Measurements from ENCODE around the gene RESP18.

The RESP18 gene

GRCh38 chr2:219332542-219332941, at the start of gene RESP18:
RESP18 (minus strand) TSS chr2:219332744.
- DNase-seq = no peak

GRCh38 chr2:219381448-219381847, 48.9 kb upstream of the RESP18 start:
- DNase-seq = no peak

- no peak for DNase-seq
Observed at GRCh38 chr2:219380926-219381325, 48.4 kb upstream of the RESP18 start.

DNA sequence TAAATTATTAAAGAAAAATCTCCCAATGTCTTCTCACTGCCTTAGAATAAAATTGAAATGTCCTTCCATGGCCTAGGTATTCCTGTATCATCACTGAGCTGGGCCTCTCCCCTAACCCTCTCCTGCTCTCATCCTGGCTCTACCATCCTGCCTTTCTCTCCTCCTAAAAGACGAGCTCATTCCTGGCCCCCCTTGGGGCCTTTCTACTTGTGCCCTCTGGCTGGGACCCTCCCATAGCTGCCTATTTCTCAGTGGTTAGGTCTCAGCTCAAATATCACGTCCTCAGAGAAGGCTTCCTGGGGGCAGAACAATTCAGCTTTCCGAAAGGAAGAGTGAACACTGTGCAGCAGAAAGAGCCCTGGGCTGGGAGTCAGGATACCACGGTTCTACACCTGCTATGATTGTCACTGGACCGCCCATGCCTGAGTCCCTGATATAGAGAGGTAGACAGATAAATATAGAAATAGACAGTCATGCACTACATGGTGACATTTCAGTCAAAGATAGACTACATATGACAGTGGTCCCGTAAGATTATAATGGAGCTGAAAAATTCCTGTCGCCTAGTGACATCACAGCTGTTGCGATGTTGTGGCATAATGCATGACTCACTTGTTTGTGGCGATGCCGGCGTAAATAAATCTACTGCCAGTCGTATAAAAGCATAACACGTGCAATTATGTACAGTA, 45.8 kb upstream of the RESP18 start:
- DNase-seq = no peak

- no peak for DNase-seq
Observed at GRCh38 chr2:219369447-219369861, 36.9 kb upstream of the RESP18 start.

DNA sequence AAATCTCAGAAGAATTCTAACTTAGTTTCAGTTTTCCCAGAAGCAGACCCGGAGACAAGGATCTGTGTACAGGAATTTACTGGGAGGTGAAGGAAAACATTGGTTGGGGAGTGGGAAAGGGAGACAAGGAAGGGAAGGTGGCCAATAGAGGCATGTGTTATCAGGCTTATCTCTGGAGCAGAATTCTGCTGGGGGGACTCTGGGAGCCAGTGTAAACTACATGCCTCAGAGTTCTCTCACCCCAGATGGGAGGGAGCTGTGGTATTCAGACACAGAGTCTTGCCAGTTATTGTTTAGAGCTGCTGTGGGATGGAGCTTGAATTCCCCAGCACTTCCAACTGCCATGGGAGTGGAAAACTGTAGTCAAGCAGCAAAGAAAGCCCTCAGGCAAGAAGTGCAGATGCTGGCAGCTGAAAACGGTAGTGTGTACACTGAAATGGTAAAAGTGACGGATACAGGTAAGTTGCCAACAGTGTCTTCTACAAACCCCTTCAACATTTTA, 36.2 kb upstream of the RESP18 start:
- DNase-seq = no peak

GRCh38 chr2:219362524-219363164, 30.1 kb upstream of the RESP18 start:
- DNase-seq = no peak

- no peak for DNase-seq
Observed at GRCh38 chr2:219362072-219362471, 29.5 kb upstream of the RESP18 start.

GRCh38 chr2:219358170-219359075, 25.9 kb upstream of the RESP18 start:
- no peak for DNase-seq

GRCh38 chr2:219356834-219357233, 24.3 kb upstream of the RESP18 start:
- no peak for DNase-seq

GRCh38 chr2:219354582-219354981, 22.0 kb upstream of the RESP18 start:
- DNase-seq = no peak

DNA sequence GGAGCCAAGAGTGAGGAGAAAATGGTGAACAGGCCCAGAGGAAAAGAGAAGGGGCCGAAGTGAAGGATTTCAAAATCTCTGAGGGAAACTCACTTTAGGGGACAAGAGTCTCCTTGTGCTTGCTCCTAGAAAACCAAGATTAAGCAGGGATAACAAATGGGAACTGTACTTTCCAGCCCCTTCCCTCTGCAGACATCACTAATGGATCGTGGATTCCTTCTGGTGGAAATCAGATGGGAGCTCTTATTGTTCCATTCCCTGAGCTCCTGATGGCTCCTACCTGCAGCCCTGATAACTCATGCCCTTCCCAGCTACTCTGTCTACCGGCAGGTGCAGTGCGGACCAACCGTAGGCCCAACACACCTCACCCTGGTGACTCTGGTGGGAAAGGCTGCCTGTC, 20.6 kb upstream of the RESP18 start:
- DNase-seq = no peak

DNA sequence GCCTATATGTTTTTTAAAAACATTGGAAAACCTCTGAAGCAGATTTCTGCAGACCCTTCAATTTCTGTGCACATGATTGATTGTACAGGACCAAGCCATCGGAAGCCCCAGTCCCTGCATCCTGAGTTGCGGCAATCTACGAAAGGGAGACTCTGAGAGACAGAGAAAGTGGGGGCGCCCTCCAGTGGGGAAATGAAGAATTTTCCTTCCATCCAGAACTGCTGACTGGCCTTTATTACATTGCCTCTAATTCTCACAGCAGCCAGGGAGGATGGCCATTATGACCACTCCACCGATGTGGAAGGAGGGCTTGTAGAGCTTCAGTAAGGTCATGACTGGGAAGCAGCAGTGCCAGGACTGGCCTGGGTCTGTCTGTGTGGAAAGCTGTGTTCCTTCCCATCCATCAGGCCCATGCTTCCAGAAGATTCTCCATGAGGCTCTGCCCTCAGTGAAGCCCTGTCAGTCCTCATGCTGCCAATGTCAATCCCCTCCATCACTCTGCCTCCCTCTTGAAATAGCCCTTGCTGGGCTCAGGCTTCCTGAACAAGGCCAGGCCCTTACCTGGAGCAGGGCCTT, 20.0 kb upstream of the RESP18 start:
- DNase-seq = no peak

GRCh38 chr2:219350710-219351221, 18.2 kb upstream of the RESP18 start:
- no peak for DNase-seq

- no peak for DNase-seq
Observed at GRCh38 chr2:219350215-219350614, 17.7 kb upstream of the RESP18 start.

GRCh38 chr2:219344751-219345430, 12.3 kb upstream of the RESP18 start:
- no peak for DNase-seq

GRCh38 chr2:219335373-219335786, 2.8 kb upstream of the RESP18 start:
- DNase-seq = peak; percentile 82

GRCh38 chr2:219334076-219334475, 1.5 kb upstream of the RESP18 start:
- no peak for DNase-seq

DNA sequence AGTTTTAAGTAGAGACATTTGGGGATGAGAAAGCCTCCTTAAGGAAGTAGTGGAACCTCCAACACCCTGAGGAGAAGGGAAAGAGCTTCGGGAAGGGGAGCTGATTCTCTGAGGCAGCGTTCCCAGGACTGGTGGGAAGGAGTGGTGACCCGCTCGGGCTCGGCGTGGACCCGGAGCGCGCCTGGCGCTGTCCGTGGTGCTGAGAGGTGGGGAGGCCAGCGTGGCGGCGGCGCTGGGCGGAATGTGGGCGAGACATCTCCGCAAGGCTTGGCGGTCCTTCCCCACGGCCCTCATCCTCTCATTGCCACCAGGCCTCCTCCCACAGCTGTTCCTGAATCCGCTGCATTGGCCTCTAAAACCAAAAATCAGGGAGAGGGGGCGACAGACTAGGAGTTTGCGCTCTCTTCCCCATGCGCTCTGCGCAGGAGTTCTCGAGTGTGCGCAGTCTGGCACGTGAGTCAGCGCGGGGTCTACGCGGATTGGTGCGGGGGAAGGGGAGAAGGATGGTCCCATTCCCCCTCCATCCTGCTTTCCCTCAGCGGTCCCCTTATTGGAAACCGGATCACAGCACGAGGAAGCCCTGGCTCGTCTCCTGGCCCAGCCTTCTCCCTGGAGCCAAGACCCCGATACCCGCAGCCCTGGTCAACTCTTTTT, 857 bp downstream of the RESP18 start:
- DNase-seq = no peak

GRCh38 chr2:219327719-219328118, 4.8 kb downstream of the RESP18 start:
- no peak for DNase-seq

- no peak for DNase-seq
Observed at GRCh38 chr2:219325657-219326315, 6.8 kb downstream of the RESP18 start.
